Stimulated activated CD8-positive, alpha-beta memory T cell treated with anti-CD3 and anti-CD28 coated beads, Interleukin-15, amount 100 ng/mL, for 24 hours (primary cell): ENCODE results near the gene C15orf62.
A peak's percentile ranks its signal among the peaks of the same experiment; 100 is the strongest.

Source experiments
- DNase-seq: peaks from one replicate; pipeline ENCODE4 v3.0.0-alpha.2; 2020; ENCODE audit warnings: low read depth

The C15orf62 gene

GRCh38 chr15:40755812-40756208 is 14.0 kb upstream of the C15orf62 start:
- DNase-seq: no peak

- DNase-seq: no peak
Measured at GRCh38 chr15:40756938-40757337, 12.8 kb upstream of the C15orf62 start.

GRCh38 chr15:40759961-40760360 is 9.8 kb upstream of the C15orf62 start:
- DNase-seq: no peak

- no peak for DNase-seq
Measured at GRCh38 chr15:40762919-40763800, 6.6 kb upstream of the C15orf62 start.

GRCh38 chr15:40763801-40764628 is 5.8 kb upstream of the C15orf62 start, which contains the start of gene GCHFR:
GCHFR (plus strand) TSS chr15:40764068; CDS start chr15:40764181, 113 bp downstream.
- DNase-seq: peak; percentile 41

GRCh38 chr15:40764629-40765103 is 5.1 kb upstream of the C15orf62 start:
- no peak for DNase-seq

GRCh38 chr15:40766194-40766815 is 3.5 kb upstream of the C15orf62 start:
- no peak for DNase-seq

- no peak for DNase-seq
Measured at GRCh38 chr15:40766906-40767837, 2.6 kb upstream of the C15orf62 start.

GRCh38 chr15:40767838-40768500 is 1.8 kb upstream of the C15orf62 start:
- DNase-seq: no peak

GRCh38 chr15:40768521-40769273 is 1.1 kb upstream of the C15orf62 start:
- no peak for DNase-seq

GRCh38 chr15:40770147-40770721 is 454 bp downstream of the C15orf62 start:
- no peak for DNase-seq

- DNase-seq: no peak
Measured at GRCh38 chr15:40771242-40771641, 1.5 kb downstream of the C15orf62 start.

- no peak for DNase-seq
Measured at GRCh38 chr15:40772014-40772413, 2.2 kb downstream of the C15orf62 start.

- DNase-seq: no peak
Measured at GRCh38 chr15:40773496-40773895, 3.7 kb downstream of the C15orf62 start.

GRCh38 chr15:40773902-40774301 is 4.1 kb downstream of the C15orf62 start:
- DNase-seq: no peak

GRCh38 chr15:40775007-40775406 is 5.2 kb downstream of the C15orf62 start:
- no peak for DNase-seq

- DNase-seq: no peak
Measured at GRCh38 chr15:40775740-40776536, 6.2 kb downstream of the C15orf62 start.

- no peak for DNase-seq
Measured at GRCh38 chr15:40776537-40777141, 6.9 kb downstream of the C15orf62 start.
